Measurements from ENCODE around the gene ST3GAL4. TPM values are rescaled to one million over a fixed set of nuclear protein-coding genes. Genes with fewer than 3 reads are reported as not detected.
"Not testable (repeated sequence)": the region's sequence is repeated elsewhere in the genome, so short reads cannot be mapped to it uniquely, and the experiment has no call there.

ST3GAL4 gene
- total RNA-seq, 1 donor from 2014 or later: 39.2 TPM

- Histone ChIP-seq H3K36me3 (no peaks in the 10 kb centered on the region), H3K4me3 (no peak overlapping the region), H3K4me1 (peaks cover 22% of the 10 kb centered on the region), H3K27ac (peak overlapping the region; percentile 70), H3K9me3 (no peaks in the 10 kb centered on the region), H3K27me3 (no peaks in the 10 kb centered on the region)
- TF ChIP-seq CTCF (IDR thresholded peaks at IDR 0.05): no peak
- ATAC-seq (peak; percentile 61), DNase-seq (peak; percentile 74)
- intact Hi-C loops (cut with DNase I): no loop called here
Measured at GRCh38 chr11:126366064-126366822, 10.8 kb downstream of the ST3GAL4 start.

- H3K9me3 ChIP-seq; H3K27me3 ChIP-seq; H3K36me3 ChIP-seq; intact Hi-C loops (cut with DNase I); H3K4me3 ChIP-seq: not testable (repeated sequence)
- H3K4me1 ChIP-seq: peaks cover 22% of the 10 kb centered on the region
- H3K27ac ChIP-seq: peak overlapping the region; percentile 70
- peak; percentile 49 for ATAC-seq
- DNase-seq: peak; percentile 70
Measured at GRCh38 chr11:126366823-126367654, 11.6 kb downstream of the ST3GAL4 start.

- H3K36me3 ChIP-seq; H3K9me3 ChIP-seq; intact Hi-C loops (cut with DNase I); H3K4me3 ChIP-seq; H3K27ac ChIP-seq; H3K27me3 ChIP-seq; ATAC-seq: not testable (repeated sequence)
- peaks cover 22% of the 10 kb centered on the region for H3K4me1 ChIP-seq
- peak; percentile 35 for DNase-seq
Measured at GRCh38 chr11:126367806-126368205, 12.3 kb downstream of the ST3GAL4 start.

- peak overlapping the region; percentile 33 for H3K27ac ChIP-seq
- ATAC-seq (peak; percentile 17), DNase-seq (peak; percentile 67)
- H3K36me3 ChIP-seq; intact Hi-C loops (cut with DNase I); H3K27me3 ChIP-seq; H3K4me3 ChIP-seq; H3K9me3 ChIP-seq: not testable (repeated sequence)
- H3K4me1 ChIP-seq: peaks cover 27% of the 10 kb centered on the region
Measured at GRCh38 chr11:126368336-126369119, 13.0 kb downstream of the ST3GAL4 start.

GRCh38 chr11:126370016-126370415, 14.5 kb downstream of the ST3GAL4 start:
- DNase-seq (no peak), ATAC-seq (no peak)
- Histone ChIP-seq H3K4me3 (no peak overlapping the region), H3K9me3 (no peaks in the 10 kb centered on the region), H3K36me3 (no peaks in the 10 kb centered on the region), H3K27ac (no peak overlapping the region), H3K4me1 (peaks cover 29% of the 10 kb centered on the region), H3K27me3 (no peaks in the 10 kb centered on the region)
- intact Hi-C loops (cut with DNase I): no loop called here
- TF ChIP-seq CTCF (IDR thresholded peaks at IDR 0.05): no peak

- TF ChIP-seq CTCF (IDR thresholded peaks at IDR 0.05): no peak
- H3K4me3 ChIP-seq: no peak overlapping the region
- H3K9me3 ChIP-seq: no peaks in the 10 kb centered on the region
- H3K27ac ChIP-seq: peak overlapping the region; percentile 4
- no peaks in the 10 kb centered on the region for H3K36me3 ChIP-seq
- peaks cover 22% of the 10 kb centered on the region for H3K4me1 ChIP-seq
- ATAC-seq: peak; percentile 24
- intact Hi-C loops (cut with DNase I): no loop called here
- H3K27me3 ChIP-seq: no peaks in the 10 kb centered on the region
- peak; percentile 51 for DNase-seq
Measured at GRCh38 chr11:126371595-126371994, 16.1 kb downstream of the ST3GAL4 start.

GRCh38 chr11:126373389-126374066, 18.0 kb downstream of the ST3GAL4 start:
- ATAC-seq (peak; percentile 70), DNase-seq (peak; percentile 63)
- intact Hi-C loops (cut with DNase I); H3K36me3 ChIP-seq; H3K9me3 ChIP-seq; H3K4me3 ChIP-seq; H3K27me3 ChIP-seq: not testable (repeated sequence)
- H3K4me1 ChIP-seq: peaks cover 18% of the 10 kb centered on the region
- H3K27ac ChIP-seq: peak overlapping the region; percentile 19

GRCh38 chr11:126374562-126375300, 19.2 kb downstream of the ST3GAL4 start:
- H3K27ac ChIP-seq; H3K36me3 ChIP-seq; H3K27me3 ChIP-seq; H3K4me3 ChIP-seq; intact Hi-C loops (cut with DNase I); H3K9me3 ChIP-seq: not testable (repeated sequence)
- DNase-seq (peak; percentile 49), ATAC-seq (peak; percentile 19)
- peaks cover 10% of the 10 kb centered on the region for H3K4me1 ChIP-seq

All from upper lobe of right lung (tissue), 1 donor.